Muscle of leg (tissue), 11 donors: ENCODE measurements around the gene ANKFY1. TPM values are rescaled to one million over a fixed set of nuclear protein-coding genes. Genes with fewer than 3 reads are reported as not detected.

ENCODE experiments used
- DNase-seq: peaks from one replicate; pipeline ENCODE4 v3.0.0; 2013
- H3K27ac ChIP-seq: one replicate; pipeline ENCODE4 v1.5.1; 2013; ENCODE audit warnings: mild to moderate bottlenecking, low read length, control low read depth
- H3K27me3 ChIP-seq: one replicate; pipeline ENCODE4 v1.6.1; 2013; ENCODE audit warnings: low read length; ENCODE audit not compliant: control insufficient read depth, insufficient read depth
- H3K36me3 ChIP-seq: one replicate; pipeline ENCODE4 v1.6.1; 2013; ENCODE audit warnings: low read length; ENCODE audit not compliant: control insufficient read depth, insufficient read depth
- H3K4me1 ChIP-seq: one replicate; pipeline ENCODE4 v1.6.1; 2013; ENCODE audit warnings: low read length; ENCODE audit not compliant: control insufficient read depth, insufficient read depth
- H3K4me3 ChIP-seq: one replicate; pipeline ENCODE4 v1.5.1; 2013; ENCODE audit warnings: low read length, control low read depth
- H3K9me3 ChIP-seq: replicated peaks from 2 replicates; pipeline ENCODE4 v1.6.1; 2013; ENCODE audit warnings: low read depth, low read length; ENCODE audit not compliant: control insufficient read depth
- WGBS: methylation state at CpG from one replicate; pipeline ENCODE4 v1.1.5; 2013; ENCODE audit warnings: missing lambda C conversion rate; ENCODE audit not compliant: insufficient coverage; 5-methylcytosine and 5-hydroxymethylcytosine counted together
- polyA plus RNA-seq, 8 donors: library from polyadenylated mRNA; unstranded; fragments of 120-200 nt; gene quantifications; one replicate each; pipeline versions ENCODE4 v1.2.1 to v1.2.3, GENCODE V29; 2013; ENCODE audit warnings: inconsistent platforms in 1 of 8, low replicate concordance in 1 of 8; ENCODE audit not compliant: insufficient read length in 8 of 8, insufficient read depth in 1 of 8
- total RNA-seq: library from RNA; stranded (reverse); fragments of 120-200 nt; gene quantifications from one replicate; pipeline ENCODE4 v1.2.4, GENCODE V29; 2013

Gene ANKFY1
- total and polyA plus RNA-seq, 9 donors: 21.1 to 36.5 (median 27.3) TPM

GRCh38 chr17:4173781-4174180 lies 90.0 kb downstream of the ANKFY1 start:
- WGBS: 96% methylated on average over 6 of the region's 7 CpGs
- H3K36me3 ChIP-seq: peaks cover 95% of the 10 kb centered on the region
- no peak for DNase-seq
- H3K4me3 ChIP-seq: no peak overlapping the region
- H3K27ac ChIP-seq: no peak overlapping the region
- H3K27me3 ChIP-seq: no peaks in the 10 kb centered on the region
- H3K9me3 ChIP-seq: no peaks in the 10 kb centered on the region
- H3K4me1 ChIP-seq: peaks cover 3% of the 10 kb centered on the region

DNA sequence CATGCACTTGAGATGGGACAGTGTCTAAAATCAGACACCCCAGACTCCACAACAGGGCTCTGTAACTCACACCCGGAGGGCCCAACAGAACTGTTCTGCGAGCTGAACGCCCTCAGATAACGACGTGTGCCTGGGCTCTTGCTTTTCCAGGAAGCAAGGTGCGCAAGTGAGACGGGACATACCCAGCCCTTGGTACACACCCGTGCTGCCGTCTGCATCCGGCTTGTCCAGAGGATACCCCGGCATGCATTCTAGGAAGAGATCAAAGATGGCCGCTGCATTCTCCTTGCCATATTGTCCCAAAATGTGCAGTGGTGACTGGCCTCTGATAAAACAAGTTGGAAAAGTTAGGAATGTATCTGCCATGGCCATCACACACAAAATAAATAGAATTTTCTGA lies 91.4 kb downstream of the ANKFY1 start:
- H3K27ac ChIP-seq: no peak overlapping the region
- no peak overlapping the region for H3K4me3 ChIP-seq
- no peaks in the 10 kb centered on the region for H3K27me3 ChIP-seq
- H3K36me3 ChIP-seq: peaks cover 95% of the 10 kb centered on the region
- peaks cover 3% of the 10 kb centered on the region for H3K4me1 ChIP-seq
- no peaks in the 10 kb centered on the region for H3K9me3 ChIP-seq
- DNase-seq: no peak
- 91% methylated on average over 10 of the region's 12 CpGs for WGBS

DNA sequence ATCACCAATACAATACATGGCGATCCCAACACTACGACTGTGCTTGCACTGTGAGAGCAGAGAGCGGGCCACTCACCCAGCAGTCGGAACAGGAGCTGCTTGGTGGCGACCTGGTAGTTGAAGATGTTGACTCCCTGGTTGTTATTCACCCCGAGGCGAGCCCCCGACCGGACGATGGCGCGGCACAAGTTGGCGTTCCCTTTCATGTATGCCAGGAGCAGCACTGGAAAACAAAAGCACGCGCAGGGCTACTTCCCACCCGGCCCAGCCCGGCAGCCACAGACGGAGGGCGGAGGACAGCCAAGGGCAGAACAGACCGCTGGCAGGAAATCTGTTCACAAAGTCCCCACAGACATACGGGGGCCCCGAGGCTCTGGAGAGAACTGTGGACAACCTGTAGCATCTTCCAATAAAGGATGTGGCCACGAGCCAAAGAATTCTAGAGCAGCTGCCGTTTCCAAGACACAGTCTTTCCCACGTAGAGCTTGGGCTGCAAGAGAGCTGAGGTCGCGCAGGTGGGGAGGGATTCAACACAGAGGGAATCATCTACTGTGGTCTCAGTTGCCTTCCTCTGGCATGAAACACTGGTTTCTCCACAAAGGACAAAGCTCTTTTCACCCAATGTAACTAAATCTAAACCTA lies 93.0 kb downstream of the ANKFY1 start:
- H3K36me3 ChIP-seq: peaks cover 89% of the 10 kb centered on the region
- no peak overlapping the region for H3K4me3 ChIP-seq
- peak; percentile 19 for DNase-seq
- no peak overlapping the region for H3K27ac ChIP-seq
- H3K4me1 ChIP-seq: no peaks in the 10 kb centered on the region
- H3K27me3 ChIP-seq: no peaks in the 10 kb centered on the region
- H3K9me3 ChIP-seq: no peaks in the 10 kb centered on the region
- 85% methylated on average over 17 of the region's 27 CpGs for WGBS

GRCh38 chr17:4167786-4168185 lies 96.0 kb downstream of the ANKFY1 start:
- 83% methylated on average over 4 of the region's 12 CpGs for WGBS
- Histone ChIP-seq H3K4me1 (no peaks in the 10 kb centered on the region), H3K4me3 (no peak overlapping the region), H3K27ac (no peak overlapping the region), H3K36me3 (peaks cover 80% of the 10 kb centered on the region), H3K9me3 (no peaks in the 10 kb centered on the region), H3K27me3 (no peaks in the 10 kb centered on the region)
- DNase-seq: no peak

- 93% methylated on average over 6 of the region's 8 CpGs for WGBS
- Histone ChIP-seq H3K4me1 (no peaks in the 10 kb centered on the region), H3K27me3 (no peaks in the 10 kb centered on the region), H3K36me3 (peaks cover 70% of the 10 kb centered on the region), H3K9me3 (no peaks in the 10 kb centered on the region), H3K27ac (no peak overlapping the region), H3K4me3 (no peak overlapping the region)
- no peak for DNase-seq
These were observed 97.4 kb downstream of the ANKFY1 start for GRCh38 chr17:4166419-4166818.

DNA sequence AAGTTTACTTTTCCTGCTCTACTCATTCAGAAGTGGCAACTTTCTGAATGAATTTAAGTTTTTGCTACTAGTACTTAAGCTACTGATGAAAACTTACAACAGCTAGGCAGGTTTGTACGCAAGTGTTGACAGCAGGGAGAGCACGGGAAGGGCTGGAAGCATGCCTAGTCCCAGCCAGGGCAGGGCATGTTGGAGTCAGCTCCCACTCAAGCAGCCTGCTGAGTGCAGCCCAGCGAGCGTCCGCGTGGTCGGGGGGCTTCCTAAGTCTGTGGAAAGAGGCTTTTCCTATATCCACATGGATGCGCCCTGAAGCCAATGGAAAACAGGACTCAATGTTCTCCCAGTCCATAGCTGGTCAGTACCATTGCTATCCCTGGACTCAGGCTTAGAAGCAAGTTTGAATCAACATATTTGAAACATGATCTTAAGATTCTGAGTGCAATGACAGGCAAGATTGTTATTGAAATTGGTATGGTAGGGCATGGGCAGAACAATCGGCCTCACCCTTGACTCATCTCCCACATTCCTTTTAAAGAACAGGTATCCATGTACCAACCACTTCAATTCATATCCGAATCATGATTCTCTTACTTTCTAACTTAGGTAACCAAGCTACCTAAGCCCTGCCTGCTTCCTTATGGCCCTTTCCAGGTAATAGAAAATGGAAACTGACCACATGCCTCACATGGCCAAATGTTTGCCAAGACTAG lies 98.3 kb downstream of the ANKFY1 start:
- Histone ChIP-seq H3K4me3 (no peak overlapping the region), H3K27ac (no peak overlapping the region), H3K36me3 (peaks cover 61% of the 10 kb centered on the region), H3K4me1 (no peaks in the 10 kb centered on the region), H3K27me3 (no peaks in the 10 kb centered on the region), H3K9me3 (no peaks in the 10 kb centered on the region)
- no peak for DNase-seq
- WGBS: 94% methylated on average over 9 of the region's 10 CpGs

DNA sequence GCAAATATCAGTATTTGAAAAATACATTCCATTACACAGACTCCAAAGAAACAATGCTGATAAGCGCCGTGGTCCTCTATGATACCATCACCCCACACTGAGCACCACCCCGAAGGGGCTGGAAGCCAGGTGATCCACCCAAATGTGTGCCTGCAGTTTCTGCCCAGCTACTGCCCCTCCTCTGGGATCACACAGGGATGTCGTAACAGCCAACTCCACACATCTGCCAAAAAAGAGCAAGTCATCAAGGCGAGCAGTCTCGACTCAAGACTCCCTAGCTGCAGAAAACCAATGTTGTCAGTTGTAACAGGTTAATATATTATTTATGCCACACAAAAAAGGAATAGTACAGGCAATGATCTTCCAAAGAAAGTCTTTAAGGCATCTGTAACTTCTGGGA lies 99.8 kb downstream of the ANKFY1 start:
- Histone ChIP-seq H3K27ac (no peak overlapping the region), H3K4me3 (no peak overlapping the region), H3K36me3 (peaks cover 55% of the 10 kb centered on the region), H3K4me1 (no peaks in the 10 kb centered on the region), H3K27me3 (no peaks in the 10 kb centered on the region), H3K9me3 (no peaks in the 10 kb centered on the region)
- no CpG with 5 or more reads among the region's 6 CpGs for WGBS
- DNase-seq: no peak

DNA sequence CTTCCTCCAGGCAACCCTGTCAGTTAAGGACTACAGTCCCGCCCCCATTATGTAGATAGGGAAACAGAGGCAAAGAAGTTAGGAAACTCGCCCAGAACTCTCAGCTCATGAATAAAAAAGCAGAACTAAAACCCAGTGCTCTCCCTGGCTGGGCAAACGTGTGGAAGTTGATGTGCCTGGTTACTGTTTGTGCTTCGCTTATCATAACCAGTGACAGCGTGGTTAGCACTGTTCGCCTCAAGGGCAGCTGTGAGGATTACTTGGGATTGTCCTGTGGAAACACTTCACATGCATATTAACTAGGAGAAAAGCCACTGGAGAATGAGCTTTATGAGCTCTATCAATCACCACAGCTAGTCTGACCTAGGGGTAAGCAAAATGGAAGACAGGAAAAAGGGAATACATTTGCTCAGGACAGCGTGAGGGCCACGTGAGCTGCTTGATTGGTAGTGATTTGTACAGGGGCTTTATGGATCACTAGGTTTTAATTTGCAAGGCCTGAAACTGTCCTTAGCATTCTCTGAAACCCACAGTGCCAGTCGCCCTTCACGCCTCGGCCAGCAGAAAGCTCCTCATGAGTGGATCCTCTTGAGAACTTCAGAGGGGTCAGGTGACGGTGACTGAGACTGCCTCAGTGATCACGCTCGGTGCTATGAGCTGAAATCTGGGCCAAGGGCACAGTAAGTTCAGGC lies 100.9 kb downstream of the ANKFY1 start:
- WGBS: 66% methylated on average over 12 of the region's 14 CpGs
- Histone ChIP-seq H3K4me3 (no peak overlapping the region), H3K9me3 (no peaks in the 10 kb centered on the region), H3K36me3 (peaks cover 46% of the 10 kb centered on the region), H3K4me1 (no peaks in the 10 kb centered on the region), H3K27ac (no peak overlapping the region), H3K27me3 (no peaks in the 10 kb centered on the region)
- DNase-seq: peak; percentile 30

DNA sequence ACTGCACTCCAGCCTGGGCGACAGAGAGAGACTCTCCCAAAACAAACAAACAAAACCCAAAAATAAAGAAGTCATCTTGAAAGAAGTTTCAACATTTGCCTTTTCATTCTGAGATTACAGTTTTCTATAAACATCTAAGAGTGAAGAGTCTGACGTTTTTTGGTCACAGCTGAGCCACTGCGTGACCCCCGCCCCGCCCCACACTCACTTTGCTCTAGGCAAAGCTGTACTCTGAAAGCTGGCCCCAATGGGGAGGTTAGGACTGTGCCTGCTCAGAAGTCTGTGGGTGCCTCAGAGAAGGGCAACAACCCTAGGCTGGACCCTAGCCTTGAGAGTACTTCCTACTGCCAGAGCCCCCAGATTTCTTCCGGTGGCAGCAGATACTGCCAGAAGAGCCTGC lies 101.5 kb downstream of the ANKFY1 start:
- no peak overlapping the region for H3K27ac ChIP-seq

GRCh38 chr17:4161967-4162305 lies 101.8 kb downstream of the ANKFY1 start:
- DNase-seq: no peak
- Histone ChIP-seq H3K4me3 (no peak overlapping the region), H3K9me3 (no peaks in the 10 kb centered on the region), H3K36me3 (peaks cover 42% of the 10 kb centered on the region), H3K27ac (no peak overlapping the region), H3K27me3 (no peaks in the 10 kb centered on the region), H3K4me1 (no peaks in the 10 kb centered on the region)
- WGBS: 55% methylated on average over 3 of the region's 9 CpGs

More for the DNA sequence above, 101.5 kb downstream of the ANKFY1 start:
- WGBS: 75% methylated on average over 1 of the region's 6 CpGs
- no peaks in the 10 kb centered on the region for H3K27me3 ChIP-seq
- no peak for DNase-seq
- H3K36me3 ChIP-seq: peaks cover 43% of the 10 kb centered on the region
- no peak overlapping the region for H3K4me3 ChIP-seq
- no peaks in the 10 kb centered on the region for H3K9me3 ChIP-seq
- H3K4me1 ChIP-seq: no peaks in the 10 kb centered on the region
